Measurements from ENCODE around the gene LYRM4.

Gene LYRM4

GRCh38 chr6:5260111-5260620, 584 bp downstream of the LYRM4 start:
- no peak overlapping the region for H4K8ac ChIP-seq (ENCODE audit: low read length)
- no peak overlapping the region for H2BK5ac ChIP-seq (ENCODE audit: low read depth, low read length, poor library complexity, severe bottlenecking)
- peaks cover 36% of the 10 kb centered on the region for H3K79me1 ChIP-seq (replicated peaks; ENCODE audit: low read length, poor library complexity, severe bottlenecking)
- H3K18ac ChIP-seq (ENCODE audit: low read depth in 1 of 2, low read length in 2 of 2): no peak overlapping the region
- H2BK120ac ChIP-seq (ENCODE audit: low read depth, low read length): peak overlapping the region; percentile 55
- H3K27ac ChIP-seq (ENCODE audit: low read length, poor library complexity, severe bottlenecking): peak overlapping the region; percentile 39
- no peak overlapping the region for H3K23ac ChIP-seq (ENCODE audit: low read length in 2 of 2)
- peak; percentile 67 for DNase-seq
- H3K4me3 ChIP-seq (ENCODE audit: insufficient read depth in 1 of 2, low read depth in 1 of 2, low read length in 2 of 2): peak overlapping the region; percentile 82 to 91
- H3K27me3 ChIP-seq (ENCODE audit: control insufficient read depth in 1 of 2, insufficient read depth in 1 of 2, low read length in 2 of 2): no peaks in the 10 kb centered on the region
- peak overlapping the region; percentile 95 for H3K4me2 ChIP-seq (ENCODE audit: low read length, poor library complexity, severe bottlenecking)
- H2BK15ac ChIP-seq (ENCODE audit: low read depth, poor library complexity, severe bottlenecking): no peak overlapping the region
- H3K9ac ChIP-seq (ENCODE audit: low read length): peak overlapping the region; percentile 88
- H3K4ac ChIP-seq (ENCODE audit: low read depth in 1 of 2, low read length in 2 of 2): no peak overlapping the region
- H3K36me3 ChIP-seq (ENCODE audit: control insufficient read depth in 1 of 2, insufficient read depth in 2 of 2, low read depth in 1 of 2, low read length in 2 of 2): peaks cover 9 to 10% of the 10 kb centered on the region in 2 experiments
- H2AK5ac ChIP-seq (ENCODE audit: low read length, severe bottlenecking): no peak overlapping the region
- H2BK12ac ChIP-seq (ENCODE audit: low read length in 2 of 2): no peak overlapping the region
- H3K4me1 ChIP-seq (ENCODE audit: control insufficient read depth, insufficient read depth, low read depth, low read length): peaks cover 7% of the 10 kb centered on the region
- peak overlapping the region; percentile 67 for H2AFZ ChIP-seq (ENCODE audit: low read depth, low read length)
- no peak overlapping the region for H4K91ac ChIP-seq (ENCODE audit: low read length)
- H3K14ac ChIP-seq (ENCODE audit: low read length in 2 of 2): no peak overlapping the region
- WGBS: 8% methylated on average over 22 of the region's 22 CpGs
- no peaks in the 10 kb centered on the region for H3K9me3 ChIP-seq (ENCODE audit: control insufficient read depth, low read length)

GRCh38 chr6:5259428-5259827, 1.3 kb downstream of the LYRM4 start:
- H2AFZ ChIP-seq (ENCODE audit: low read depth, low read length): no peak overlapping the region
- no peak overlapping the region for H3K23ac ChIP-seq (ENCODE audit: low read length in 2 of 2)
- H3K4me1 ChIP-seq (ENCODE audit: control insufficient read depth, insufficient read depth, low read depth, low read length): peaks cover 7% of the 10 kb centered on the region
- H3K9me3 ChIP-seq (ENCODE audit: control insufficient read depth, low read length): no peaks in the 10 kb centered on the region
- H3K27ac ChIP-seq (ENCODE audit: low read length, poor library complexity, severe bottlenecking): no peak overlapping the region
- no peak overlapping the region for H4K91ac ChIP-seq (ENCODE audit: low read length)
- H3K27me3 ChIP-seq (ENCODE audit: control insufficient read depth in 1 of 2, insufficient read depth in 1 of 2, low read length in 2 of 2): no peaks in the 10 kb centered on the region
- no peak overlapping the region for H2BK120ac ChIP-seq (ENCODE audit: low read depth, low read length)
- H3K4ac ChIP-seq (ENCODE audit: low read depth in 1 of 2, low read length in 2 of 2): no peak overlapping the region
- H3K4me2 ChIP-seq (ENCODE audit: low read length, poor library complexity, severe bottlenecking): peak overlapping the region; percentile 95
- no peak overlapping the region for H2BK5ac ChIP-seq (ENCODE audit: low read depth, low read length, poor library complexity, severe bottlenecking)
- H3K9ac ChIP-seq (ENCODE audit: low read length): peak overlapping the region; percentile 88
- H3K79me1 ChIP-seq (replicated peaks; ENCODE audit: low read length, poor library complexity, severe bottlenecking): peaks cover 36% of the 10 kb centered on the region
- H3K36me3 ChIP-seq (ENCODE audit: control insufficient read depth in 1 of 2, insufficient read depth in 2 of 2, low read depth in 1 of 2, low read length in 2 of 2): peaks cover 9 to 10% of the 10 kb centered on the region in 2 experiments
- no peak overlapping the region for H3K18ac ChIP-seq (ENCODE audit: low read depth in 1 of 2, low read length in 2 of 2)
- peak overlapping the region in 1 of 2 experiments; percentile 91 for H3K4me3 ChIP-seq (ENCODE audit: insufficient read depth in 1 of 2, low read depth in 1 of 2, low read length in 2 of 2)
- H3K14ac ChIP-seq (ENCODE audit: low read length in 2 of 2): no peak overlapping the region
- peak overlapping the region; percentile 35 for H4K8ac ChIP-seq (ENCODE audit: low read length)
- no peak overlapping the region for H2BK15ac ChIP-seq (ENCODE audit: low read depth, poor library complexity, severe bottlenecking)
- no peak overlapping the region for H2AK5ac ChIP-seq (ENCODE audit: low read length, severe bottlenecking)
- WGBS: 89% methylated on average over 3 of the region's 3 CpGs
- DNase-seq: no peak
- no peak overlapping the region for H2BK12ac ChIP-seq (ENCODE audit: low read length in 2 of 2)

GRCh38 chr6:5257400-5257799, 3.4 kb downstream of the LYRM4 start:
- Histone ChIP-seq H3K18ac (ENCODE audit: low read depth in 1 of 2, low read length in 2 of 2) (no peak overlapping the region), H3K79me1 (replicated peaks; ENCODE audit: low read length, poor library complexity, severe bottlenecking) (peaks cover 45% of the 10 kb centered on the region), H3K14ac (ENCODE audit: low read length in 2 of 2) (no peak overlapping the region), H2BK5ac (ENCODE audit: low read depth, low read length, poor library complexity, severe bottlenecking) (no peak overlapping the region), H3K4me2 (ENCODE audit: low read length, poor library complexity, severe bottlenecking) (no peak overlapping the region), H3K4ac (ENCODE audit: low read depth in 1 of 2, low read length in 2 of 2) (no peak overlapping the region), H3K27me3 (ENCODE audit: control insufficient read depth in 1 of 2, insufficient read depth in 1 of 2, low read length in 2 of 2) (no peaks in the 10 kb centered on the region), H2BK120ac (ENCODE audit: low read depth, low read length) (no peak overlapping the region), H4K91ac (ENCODE audit: low read length) (no peak overlapping the region), H3K9ac (ENCODE audit: low read length) (no peak overlapping the region), H2AK5ac (ENCODE audit: low read length, severe bottlenecking) (no peak overlapping the region), H3K27ac (ENCODE audit: low read length, poor library complexity, severe bottlenecking) (no peak overlapping the region), H4K8ac (ENCODE audit: low read length) (no peak overlapping the region), H3K9me3 (ENCODE audit: control insufficient read depth, low read length) (no peaks in the 10 kb centered on the region), H2BK15ac (ENCODE audit: low read depth, poor library complexity, severe bottlenecking) (no peak overlapping the region), H3K4me3 (ENCODE audit: insufficient read depth in 1 of 2, low read depth in 1 of 2, low read length in 2 of 2) (no peak overlapping the region), H2BK12ac (ENCODE audit: low read length in 2 of 2) (no peak overlapping the region), H3K36me3 (ENCODE audit: control insufficient read depth in 1 of 2, insufficient read depth in 2 of 2, low read depth in 1 of 2, low read length in 2 of 2) (peaks cover 12 to 22% of the 10 kb centered on the region in 2 experiments), H2AFZ (ENCODE audit: low read depth, low read length) (no peak overlapping the region), H3K4me1 (ENCODE audit: control insufficient read depth, insufficient read depth, low read depth, low read length) (peaks cover 7% of the 10 kb centered on the region), H3K23ac (ENCODE audit: low read length in 2 of 2) (no peak overlapping the region)
- 97% methylated on average over 8 of the region's 8 CpGs for WGBS
- no peak for DNase-seq

GRCh38 chr6:5256952-5257351, 3.8 kb downstream of the LYRM4 start:
- Histone ChIP-seq H3K27ac (ENCODE audit: low read length, poor library complexity, severe bottlenecking) (no peak overlapping the region), H3K36me3 (ENCODE audit: control insufficient read depth in 1 of 2, insufficient read depth in 2 of 2, low read depth in 1 of 2, low read length in 2 of 2) (peaks cover 12 to 27% of the 10 kb centered on the region in 2 experiments), H2BK12ac (ENCODE audit: low read length in 2 of 2) (no peak overlapping the region), H3K4me2 (ENCODE audit: low read length, poor library complexity, severe bottlenecking) (no peak overlapping the region), H4K8ac (ENCODE audit: low read length) (no peak overlapping the region), H3K14ac (ENCODE audit: low read length in 2 of 2) (no peak overlapping the region), H4K91ac (ENCODE audit: low read length) (no peak overlapping the region), H3K23ac (ENCODE audit: low read length in 2 of 2) (no peak overlapping the region), H3K4me3 (ENCODE audit: insufficient read depth in 1 of 2, low read depth in 1 of 2, low read length in 2 of 2) (no peak overlapping the region), H2BK5ac (ENCODE audit: low read depth, low read length, poor library complexity, severe bottlenecking) (no peak overlapping the region), H2AFZ (ENCODE audit: low read depth, low read length) (no peak overlapping the region), H2AK5ac (ENCODE audit: low read length, severe bottlenecking) (no peak overlapping the region), H3K9ac (ENCODE audit: low read length) (no peak overlapping the region), H2BK120ac (ENCODE audit: low read depth, low read length) (no peak overlapping the region), H2BK15ac (ENCODE audit: low read depth, poor library complexity, severe bottlenecking) (no peak overlapping the region), H3K9me3 (ENCODE audit: control insufficient read depth, low read length) (no peaks in the 10 kb centered on the region), H3K4me1 (ENCODE audit: control insufficient read depth, insufficient read depth, low read depth, low read length) (peaks cover 5% of the 10 kb centered on the region), H3K27me3 (ENCODE audit: control insufficient read depth in 1 of 2, insufficient read depth in 1 of 2, low read length in 2 of 2) (no peaks in the 10 kb centered on the region), H3K79me1 (replicated peaks; ENCODE audit: low read length, poor library complexity, severe bottlenecking) (peaks cover 46% of the 10 kb centered on the region), H3K4ac (ENCODE audit: low read depth in 1 of 2, low read length in 2 of 2) (no peak overlapping the region), H3K18ac (ENCODE audit: low read depth in 1 of 2, low read length in 2 of 2) (no peak overlapping the region)
- WGBS: 95% methylated on average over 3 of the region's 3 CpGs
- no peak for DNase-seq

Measured in mesenchymal stem cell (in vitro differentiated cells and primary cell).